ENCODE data around the gene SLC7A14.

Gene SLC7A14

DNA sequence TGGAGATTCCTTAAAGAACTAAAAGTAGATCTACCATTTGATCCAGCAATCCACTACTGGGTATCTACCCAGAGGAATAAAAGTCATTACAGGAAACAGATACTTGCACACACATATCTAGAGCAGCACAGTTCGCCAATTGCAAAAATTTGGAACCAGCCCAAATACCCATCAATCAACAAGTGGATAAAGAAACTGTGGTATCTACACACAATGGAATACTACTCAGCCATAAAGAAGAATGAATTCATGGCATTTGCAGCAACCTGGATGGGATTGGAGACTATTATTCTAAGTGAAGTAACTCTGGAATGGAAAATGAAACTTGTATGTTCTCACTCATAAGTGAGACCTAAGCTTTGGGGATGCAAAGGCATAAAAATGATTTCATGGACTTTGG lies 23.8 kb downstream of the SLC7A14 start:
- no peak overlapping the region for H3K4me2 ChIP-seq (ENCODE audit: low read length)
- H3K27ac ChIP-seq (ENCODE audit: low read length) = no peak overlapping the region

GRCh38 chr3:170560717-170561382 lies 25.0 kb downstream of the SLC7A14 start:
- Histone ChIP-seq H3K27ac (ENCODE audit: low read length) (no peak overlapping the region), H3K9me3 (ENCODE audit: insufficient read depth, low read length) (no peaks in the 10 kb centered on the region), H3K4me2 (ENCODE audit: low read length) (no peak overlapping the region), H2AFZ (ENCODE audit: low read depth, low read length) (no peak overlapping the region), H3K4me1 (ENCODE audit: low read length) (peaks cover 11% of the 10 kb centered on the region), H3K27me3 (ENCODE audit: low read depth, low read length) (peaks cover 69% of the 10 kb centered on the region), H3K9ac (ENCODE audit: low read length) (no peak overlapping the region), H4K20me1 (ENCODE audit: insufficient read depth, low read length) (peaks cover 9% of the 10 kb centered on the region; the same call in 1 of the 2 replicates), H3K79me2 (ENCODE audit: low read length) (no peaks in the 10 kb centered on the region), H3K36me3 (replicated peaks; ENCODE audit: low read depth, low read length) (no peaks in the 10 kb centered on the region), H3K4me3 (ENCODE audit: low read length) (no peak overlapping the region)
- no peak for TF ChIP-seq EZH2phosphoT487 (IDR thresholded peaks at IDR 0.05; ENCODE audit: low read depth)

More for the DNA sequence above, 23.8 kb downstream of the SLC7A14 start:
- Histone ChIP-seq H2AFZ (ENCODE audit: low read depth, low read length) (no peak overlapping the region), H3K27me3 (ENCODE audit: low read depth, low read length) (peaks cover 76% of the 10 kb centered on the region), H4K20me1 (ENCODE audit: insufficient read depth, low read length) (peaks cover 13% of the 10 kb centered on the region; the same call in 1 of the 2 replicates), H3K4me3 (ENCODE audit: low read length) (no peak overlapping the region), H3K4me1 (ENCODE audit: low read length) (peaks cover 11% of the 10 kb centered on the region), H3K9ac (ENCODE audit: low read length) (no peak overlapping the region), H3K36me3 (replicated peaks; ENCODE audit: low read depth, low read length) (no peaks in the 10 kb centered on the region), H3K9me3 (ENCODE audit: insufficient read depth, low read length) (no peaks in the 10 kb centered on the region), H3K79me2 (ENCODE audit: low read length) (no peaks in the 10 kb centered on the region)
- TF ChIP-seq CTCF (IDR thresholded peaks at IDR 0.05; ENCODE audit: low read depth, low read length) = no peak
- TF ChIP-seq EZH2phosphoT487 (IDR thresholded peaks at IDR 0.05; ENCODE audit: low read depth) = no peak

GRCh38 chr3:170560296-170560695 lies 25.6 kb downstream of the SLC7A14 start:
- Histone ChIP-seq H3K79me2 (ENCODE audit: low read length) (no peaks in the 10 kb centered on the region), H4K20me1 (ENCODE audit: insufficient read depth, low read length) (peaks cover 7% of the 10 kb centered on the region; the same call in 1 of the 2 replicates), H3K4me3 (ENCODE audit: low read length) (no peak overlapping the region), H2AFZ (ENCODE audit: low read depth, low read length) (no peak overlapping the region), H3K9ac (ENCODE audit: low read length) (no peak overlapping the region), H3K4me2 (ENCODE audit: low read length) (no peak overlapping the region), H3K4me1 (ENCODE audit: low read length) (peaks cover 11% of the 10 kb centered on the region), H3K27me3 (ENCODE audit: low read depth, low read length) (peaks cover 63% of the 10 kb centered on the region), H3K27ac (ENCODE audit: low read length) (no peak overlapping the region), H3K36me3 (replicated peaks; ENCODE audit: low read depth, low read length) (no peaks in the 10 kb centered on the region), H3K9me3 (ENCODE audit: insufficient read depth, low read length) (no peaks in the 10 kb centered on the region)
- TF ChIP-seq CTCF (IDR thresholded peaks at IDR 0.05; ENCODE audit: low read depth, low read length) = no peak

DNA sequence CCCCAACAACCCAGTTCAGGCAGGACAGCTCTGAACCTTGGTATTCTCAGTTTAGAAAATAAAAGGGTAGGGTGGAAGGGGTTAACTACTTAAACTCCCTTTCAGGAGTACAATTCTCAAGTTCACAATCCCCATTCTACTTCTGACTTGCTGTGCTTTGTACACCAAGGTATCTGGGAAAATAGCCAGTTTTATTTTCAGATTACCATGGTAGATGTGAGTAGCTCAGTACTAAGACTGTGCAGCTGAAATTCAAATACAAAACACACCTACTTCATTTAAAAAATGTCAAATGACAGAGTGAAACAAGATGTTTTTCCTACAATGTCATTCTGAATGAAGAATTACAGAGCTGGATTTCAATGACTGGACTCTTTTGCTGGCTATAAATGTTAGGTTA lies 27.4 kb downstream of the SLC7A14 start:
- Histone ChIP-seq H2AFZ (ENCODE audit: low read depth, low read length) (no peak overlapping the region), H3K9me3 (ENCODE audit: insufficient read depth, low read length) (no peaks in the 10 kb centered on the region), H3K27ac (ENCODE audit: low read length) (no peak overlapping the region), H3K27me3 (ENCODE audit: low read depth, low read length) (peaks cover 58% of the 10 kb centered on the region), H4K20me1 (ENCODE audit: insufficient read depth, low read length) (no peaks in the 10 kb centered on the region), H3K9ac (ENCODE audit: low read length) (no peak overlapping the region), H3K4me2 (ENCODE audit: low read length) (no peak overlapping the region), H3K4me3 (ENCODE audit: low read length) (no peak overlapping the region), H3K4me1 (ENCODE audit: low read length) (no peaks in the 10 kb centered on the region), H3K36me3 (replicated peaks; ENCODE audit: low read depth, low read length) (no peaks in the 10 kb centered on the region), H3K79me2 (ENCODE audit: low read length) (no peaks in the 10 kb centered on the region)
- TF ChIP-seq EZH2phosphoT487 (IDR thresholded peaks at IDR 0.05; ENCODE audit: low read depth) = no peak
- TF ChIP-seq CTCF (IDR thresholded peaks at IDR 0.05; ENCODE audit: low read depth, low read length) = no peak

Data from OCI-LY3 (cell line).